Mononuclear cell (primary cell): ENCODE results near the gene P2RY13. TPM values are rescaled to one million over a fixed set of nuclear protein-coding genes. Genes with fewer than 3 reads are reported as not detected.

Source experiments
- H3K27me3 ChIP-seq: 2 replicates; pipeline ENCODE4 v1.6.0; 2011; ENCODE audit warnings: low read length, control low read depth; ENCODE audit not compliant: insufficient read depth
- H3K4me1 ChIP-seq: 2 replicates; pipeline ENCODE4 v1.5.1; 2011; ENCODE audit warnings: mild to moderate bottlenecking, low read length, control low read depth; ENCODE audit not compliant: insufficient read depth
- H3K4me3 ChIP-seq: 2 replicates; pipeline ENCODE4 v1.5.1; 2011; ENCODE audit warnings: mild to moderate bottlenecking, low read length, moderate library complexity
- H3K9me3 ChIP-seq: 2 replicates; pipeline ENCODE4 v1.5.1; 2011; ENCODE audit warnings: low read depth, mild to moderate bottlenecking, control low read depth, low read length
- total RNA-seq: library from RNA; depleted of rRNA; stranded (reverse); fragments of >200 nt; gene quantifications from one replicate; pipeline ENCODE4 v1.2.3, GENCODE V29; 2012

P2RY13 gene
- total RNA-seq, 1 donor, result 14.9 TPM

DNA sequence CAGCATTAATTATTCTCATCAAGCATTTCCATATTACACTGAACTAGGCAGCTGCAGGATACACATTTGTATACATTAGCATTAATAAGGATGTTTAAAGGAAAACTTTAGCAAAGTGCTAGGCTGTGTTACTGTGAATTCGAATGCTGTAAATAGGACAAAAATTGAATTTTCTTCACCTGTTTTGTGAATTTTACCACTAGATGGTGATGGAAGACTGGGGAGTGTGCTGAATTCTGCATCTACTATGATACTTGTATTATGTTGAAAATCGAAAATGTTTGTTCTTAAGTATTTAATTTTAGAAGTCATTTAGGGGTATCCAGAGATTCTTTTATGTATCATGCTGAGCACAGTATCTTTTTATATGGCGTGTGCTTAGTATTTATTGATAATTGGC is 38.7 kb downstream of the P2RY13 start:
- no peaks in the 10 kb centered on the region for H3K4me1 ChIP-seq

DNA sequence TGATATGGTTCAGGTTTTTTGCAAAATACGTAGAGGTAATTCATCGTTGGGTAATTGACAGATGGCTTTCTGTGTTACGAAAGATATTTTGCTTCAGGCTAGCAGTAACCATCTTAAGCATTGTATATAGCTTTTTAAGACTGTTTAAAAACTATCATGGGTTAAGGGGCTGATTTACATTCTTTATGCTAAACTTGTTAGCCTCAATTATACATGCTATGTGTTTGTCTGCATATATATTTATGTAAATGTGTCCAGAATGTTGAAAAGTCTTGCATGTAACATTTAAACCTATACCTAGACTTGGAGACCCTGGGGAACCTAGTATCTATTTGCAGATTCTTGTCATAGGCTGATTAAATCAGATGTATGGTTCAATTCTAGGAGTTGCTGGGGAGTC is 39.9 kb downstream of the P2RY13 start:
- Histone ChIP-seq H3K27me3 (no peaks in the 10 kb centered on the region), H3K4me1 (no peaks in the 10 kb centered on the region), H3K4me3 (no peak overlapping the region), H3K9me3 (no peaks in the 10 kb centered on the region)

More for the DNA sequence above, 38.7 kb downstream of the P2RY13 start:
- no peaks in the 10 kb centered on the region for H3K27me3 ChIP-seq
- no peak overlapping the region for H3K4me3 ChIP-seq
- no peaks in the 10 kb centered on the region for H3K9me3 ChIP-seq

DNA sequence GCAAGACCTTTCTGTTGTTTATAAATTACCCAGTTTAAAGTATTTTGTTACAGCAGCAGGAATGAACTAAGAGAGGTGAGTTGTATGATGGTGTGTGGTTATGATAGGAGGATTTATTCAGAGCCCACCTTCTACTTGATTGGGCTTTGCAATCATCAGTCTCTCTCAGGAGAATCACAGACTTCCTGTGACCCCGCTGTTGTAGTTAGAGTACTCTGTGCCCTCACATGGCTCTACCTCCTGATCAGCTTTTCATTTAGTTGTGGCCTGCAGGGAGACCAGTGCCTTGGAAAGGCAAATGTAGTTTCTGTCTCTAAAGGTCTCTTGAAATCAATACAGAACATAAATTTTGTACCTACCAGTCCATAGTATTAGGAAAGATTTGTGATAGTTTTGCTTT is 43.4 kb downstream of the P2RY13 start:
- Histone ChIP-seq H3K4me3 (no peak overlapping the region), H3K9me3 (no peaks in the 10 kb centered on the region), H3K27me3 (no peaks in the 10 kb centered on the region), H3K4me1 (peaks cover 3% of the 10 kb centered on the region)

GRCh38 chr3:151283907-151284461 is 45.4 kb downstream of the P2RY13 start:
- Histone ChIP-seq H3K4me3 (no peak overlapping the region), H3K27me3 (no peaks in the 10 kb centered on the region), H3K4me1 (peaks cover 19% of the 10 kb centered on the region), H3K9me3 (no peaks in the 10 kb centered on the region)

DNA sequence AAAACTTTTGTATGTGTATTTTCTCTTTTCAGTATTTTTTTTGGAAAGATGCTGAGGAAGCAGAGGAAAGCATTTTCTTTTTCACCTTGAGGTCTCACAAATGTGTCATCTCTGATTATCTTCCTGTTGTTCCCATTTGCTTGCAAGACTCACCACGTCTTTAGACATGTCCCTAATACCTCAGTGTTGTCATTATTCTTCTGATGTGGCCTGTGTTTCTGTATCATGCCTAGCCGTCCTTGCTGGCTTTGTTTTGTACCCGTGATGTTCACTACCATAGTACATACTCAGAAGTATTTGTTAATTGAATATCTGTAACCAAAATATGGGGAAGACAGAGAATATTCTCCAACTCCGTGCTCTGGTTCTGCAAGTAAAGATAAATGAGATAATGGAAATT is 46.0 kb downstream of the P2RY13 start:
- peaks cover 25% of the 10 kb centered on the region for H3K4me1 ChIP-seq
- H3K4me3 ChIP-seq, result no peak overlapping the region
- H3K9me3 ChIP-seq, result no peaks in the 10 kb centered on the region
- H3K27me3 ChIP-seq, result no peaks in the 10 kb centered on the region

- H3K27me3 ChIP-seq, result no peaks in the 10 kb centered on the region
- H3K4me1 ChIP-seq, result peaks cover 30% of the 10 kb centered on the region
- no peak overlapping the region for H3K4me3 ChIP-seq
- H3K9me3 ChIP-seq, result no peaks in the 10 kb centered on the region
These were observed 46.4 kb downstream of the P2RY13 start for GRCh38 chr3:151282921-151283320.

GRCh38 chr3:151281671-151282324 is 47.6 kb downstream of the P2RY13 start:
- no peaks in the 10 kb centered on the region for H3K27me3 ChIP-seq
- no peaks in the 10 kb centered on the region for H3K9me3 ChIP-seq
- peaks cover 33% of the 10 kb centered on the region for H3K4me1 ChIP-seq
- H3K4me3 ChIP-seq, result no peak overlapping the region

GRCh38 chr3:151278230-151278629 is 51.1 kb downstream of the P2RY13 start, which contains the start of gene P2RY14:
Gene P2RY14, minus strand, starts transcription at chr3:151278542. Its CDS starts 64,226 bp downstream, at chr3:151214316.
- H3K9me3 ChIP-seq, result no peaks in the 10 kb centered on the region
- peaks cover 55% of the 10 kb centered on the region for H3K4me1 ChIP-seq
- no peaks in the 10 kb centered on the region for H3K27me3 ChIP-seq
- H3K4me3 ChIP-seq, result peak within 1 kb of the TSS; percentile 15

DNA sequence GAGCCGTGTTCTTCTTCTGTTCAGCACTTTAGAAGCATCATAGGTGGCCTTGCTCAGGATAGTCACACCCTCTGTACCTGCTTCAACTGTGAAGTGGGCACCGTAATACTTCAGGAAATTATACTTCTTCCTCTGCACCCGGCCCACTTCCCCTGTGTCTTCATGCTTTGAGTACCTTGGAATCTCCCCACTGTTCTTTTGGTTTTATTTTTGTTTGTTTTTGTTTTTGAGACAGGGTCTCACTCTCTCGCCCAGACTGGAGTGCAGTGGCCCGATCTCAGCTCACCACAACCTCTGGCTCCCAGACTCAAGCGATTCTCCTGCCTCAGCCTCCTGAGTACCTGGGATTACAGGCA is 52.7 kb downstream of the P2RY13 start:
- Histone ChIP-seq H3K9me3 (no peaks in the 10 kb centered on the region), H3K4me3 (peak overlapping the region; percentile 10), H3K4me1 (peaks cover 55% of the 10 kb centered on the region), H3K27me3 (no peaks in the 10 kb centered on the region)

Other genes with a start within 250 kb of the P2RY13 start
- gene MED12L, start 243.9 kb downstream of the P2RY13 start, total RNA-seq, result 4.0 TPM
- gene GPR171, start 126.3 kb downstream of the P2RY13 start, total RNA-seq, result 10.6 TPM
- 2.3 TPM for gene P2RY14, start 51.0 kb downstream of the P2RY13 start, total RNA-seq
- not detected for gene GPR87, start 12.7 kb downstream of the P2RY13 start, total RNA-seq
- gene P2RY12, start 55.2 kb upstream of the P2RY13 start, total RNA-seq, result 14.1 TPM
- gene IGSF10, start 131.5 kb upstream of the P2RY13 start, total RNA-seq, result 0.10 TPM